ENCODE measurements around the gene SETD3.

Gene SETD3

DNA sequence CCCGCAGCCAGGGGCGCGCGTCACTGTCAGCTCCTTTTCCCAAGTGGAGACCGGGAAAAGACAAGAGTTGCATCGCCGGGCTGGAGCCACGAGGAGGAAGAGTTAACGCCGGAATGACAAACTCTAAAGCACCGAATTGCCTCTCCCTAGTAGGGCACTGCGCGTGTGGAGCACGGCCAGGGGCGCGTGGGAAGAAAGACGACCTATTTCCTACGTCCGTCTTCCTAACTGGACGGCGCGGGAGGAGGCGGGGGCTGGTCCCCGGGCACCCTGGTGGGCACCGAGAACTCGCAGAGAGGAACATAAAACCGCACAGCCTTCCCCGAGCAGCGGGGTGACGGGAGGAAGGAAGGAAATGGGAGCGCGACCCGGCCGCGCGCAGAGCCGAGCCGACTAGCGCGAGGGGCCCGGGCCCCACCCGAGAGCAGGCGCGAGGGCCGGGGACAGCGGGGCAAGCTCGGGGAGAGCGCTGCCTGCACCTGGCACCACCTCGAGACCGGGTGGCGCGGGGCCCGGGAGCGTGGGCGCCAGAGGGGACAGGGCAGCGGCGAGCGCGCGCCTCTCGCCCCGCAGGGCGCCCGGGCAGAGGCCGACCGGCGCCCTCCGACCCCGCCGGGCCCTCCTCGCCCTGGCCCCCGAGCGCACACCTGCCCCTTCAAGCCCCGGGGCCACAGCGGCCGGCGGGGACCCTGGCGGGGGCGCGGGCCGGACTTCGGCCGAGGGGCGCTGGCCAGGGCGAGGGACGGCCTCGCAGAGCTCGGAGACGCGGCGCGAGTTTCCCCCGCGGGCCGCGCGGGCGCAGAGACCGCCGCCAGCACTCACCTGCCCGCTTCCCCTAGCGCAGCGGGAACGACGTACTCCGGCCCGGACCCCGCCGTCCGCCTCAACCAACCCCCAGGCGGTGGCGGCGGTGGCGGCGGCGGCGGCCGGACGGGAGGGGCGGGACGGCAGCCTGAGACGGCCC lies at the start of gene SETD3:
Gene SETD3 (minus strand): TSS at position 954 of the 964 bp plus-strand sequence. CDS start 15,054 bp downstream, outside the sequence.
- DNase-seq = peak in 38 of 56 donors; percentile 6 to 59 (median 26)

- DNase-seq = no peak
Measured at GRCh38 chr14:99529899-99530298, 49.2 kb upstream of the SETD3 start.

DNA sequence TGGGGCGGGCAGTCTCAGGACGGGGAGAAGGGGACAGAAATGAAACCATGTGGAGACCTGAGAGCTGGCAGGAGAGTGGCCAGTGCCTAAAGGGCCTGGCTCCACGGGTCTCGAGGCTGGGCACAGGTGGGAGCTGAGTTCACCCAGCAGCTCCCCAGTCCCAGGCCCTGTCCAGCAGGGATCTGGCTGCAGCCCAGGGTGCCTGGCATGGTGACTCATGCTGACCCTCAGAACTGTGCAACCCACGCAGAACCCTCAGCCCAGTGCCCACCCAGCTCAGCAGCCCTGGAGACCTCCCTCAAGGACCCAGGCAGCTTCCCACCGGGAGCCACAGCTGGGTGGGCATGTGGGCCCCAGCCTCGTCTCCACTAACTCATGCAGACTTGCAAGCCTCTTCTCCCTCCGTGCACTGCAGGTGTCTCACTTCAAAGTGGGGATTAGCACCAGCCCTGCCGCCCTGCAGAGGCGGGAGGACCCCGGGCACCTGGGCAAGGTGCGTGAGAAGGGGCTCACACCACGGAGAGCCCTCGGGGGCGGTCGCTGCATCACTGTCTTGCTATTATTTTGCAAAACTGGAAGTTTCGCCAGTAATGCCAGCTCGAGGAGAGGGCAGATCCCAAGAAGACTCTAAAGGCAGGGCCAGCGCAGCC lies 46.9 kb upstream of the SETD3 start:
- no peak for DNase-seq

- no peak for DNase-seq
Measured at GRCh38 chr14:99527026-99527425, 46.4 kb upstream of the SETD3 start.

DNA sequence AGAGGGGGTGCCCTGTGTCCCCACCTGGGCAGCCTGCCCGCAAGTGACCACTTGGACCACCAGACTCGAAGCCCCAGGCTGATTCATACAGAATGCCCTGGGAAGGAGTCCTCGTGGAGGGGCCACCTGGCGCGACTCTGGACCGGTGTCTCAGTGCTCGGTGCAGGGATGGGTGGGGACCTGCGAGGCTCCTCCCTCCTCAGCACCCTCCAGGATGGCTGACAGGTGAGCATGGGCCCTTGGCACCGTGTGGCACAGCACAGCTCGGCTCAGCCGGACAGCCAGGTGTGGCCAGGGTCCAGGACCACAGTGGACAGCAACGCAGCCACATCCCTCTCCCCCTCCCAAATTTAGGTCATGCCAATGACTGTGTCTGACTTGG lies 45.0 kb upstream of the SETD3 start:
- no peak for DNase-seq

DNA sequence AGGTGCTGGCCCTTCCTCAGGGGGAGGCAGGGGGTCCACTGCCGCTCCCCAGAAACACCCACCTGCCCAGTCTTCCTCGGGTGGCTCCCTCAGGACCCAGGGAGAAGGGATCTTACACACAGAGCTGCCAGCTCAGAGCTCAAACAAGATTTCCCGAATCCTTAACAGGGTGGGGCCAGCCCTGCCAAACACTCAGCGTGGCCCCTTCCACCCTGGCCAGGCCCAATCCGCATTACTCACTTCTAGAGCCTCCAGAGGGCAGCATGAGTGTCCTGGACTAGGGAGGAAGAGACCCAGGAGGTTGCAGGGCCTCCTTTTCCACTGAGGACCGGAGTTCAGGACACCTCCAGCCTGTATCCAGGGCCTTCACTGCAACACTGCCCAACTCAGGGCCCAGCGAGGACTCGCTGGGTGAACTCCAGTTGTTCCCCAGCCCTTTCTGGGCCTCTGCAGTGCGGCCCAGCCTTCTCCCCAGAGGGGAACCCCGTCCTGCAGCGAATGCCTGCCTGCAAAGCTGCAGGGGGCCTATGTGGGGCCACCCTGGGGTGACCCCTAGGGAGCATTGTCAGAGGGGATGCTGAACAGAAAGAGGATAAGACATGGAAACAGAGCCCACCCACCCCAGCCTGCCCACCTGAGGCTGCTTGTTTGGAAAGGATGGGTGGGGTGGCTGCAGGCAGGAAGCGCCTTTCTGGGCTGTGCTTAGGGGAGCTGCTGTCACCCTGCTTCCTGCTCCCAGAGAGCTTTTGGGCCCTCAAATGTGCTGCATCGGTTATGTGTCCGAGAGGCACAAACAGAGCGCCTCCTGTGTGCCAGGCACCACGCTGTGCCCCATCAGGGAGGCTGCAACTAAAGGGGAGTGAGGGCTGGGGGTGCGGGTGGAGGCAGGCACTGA lies 44.4 kb upstream of the SETD3 start:
- peak in 1 of 56 donors; percentile 42 for DNase-seq

- no peak for DNase-seq
Measured at GRCh38 chr14:99524091-99524661, 43.5 kb upstream of the SETD3 start.

DNA sequence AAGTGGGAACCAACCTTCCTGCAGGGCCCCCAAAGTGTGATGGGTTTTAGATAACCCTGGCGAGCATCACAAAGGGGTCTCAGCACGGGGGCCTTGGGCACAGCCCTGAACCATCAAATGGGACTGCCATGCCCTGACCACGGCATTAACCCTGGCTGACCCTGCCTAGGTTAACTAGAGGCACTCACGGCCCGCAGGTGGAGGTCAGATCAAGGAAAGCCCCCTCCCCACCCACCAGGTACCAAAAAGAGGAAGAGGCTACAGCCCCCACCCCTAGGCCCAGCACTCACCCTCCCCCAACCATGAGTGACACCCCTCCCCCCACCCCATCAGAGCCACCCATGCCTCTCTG lies 43.0 kb upstream of the SETD3 start:
- no peak for DNase-seq

DNA sequence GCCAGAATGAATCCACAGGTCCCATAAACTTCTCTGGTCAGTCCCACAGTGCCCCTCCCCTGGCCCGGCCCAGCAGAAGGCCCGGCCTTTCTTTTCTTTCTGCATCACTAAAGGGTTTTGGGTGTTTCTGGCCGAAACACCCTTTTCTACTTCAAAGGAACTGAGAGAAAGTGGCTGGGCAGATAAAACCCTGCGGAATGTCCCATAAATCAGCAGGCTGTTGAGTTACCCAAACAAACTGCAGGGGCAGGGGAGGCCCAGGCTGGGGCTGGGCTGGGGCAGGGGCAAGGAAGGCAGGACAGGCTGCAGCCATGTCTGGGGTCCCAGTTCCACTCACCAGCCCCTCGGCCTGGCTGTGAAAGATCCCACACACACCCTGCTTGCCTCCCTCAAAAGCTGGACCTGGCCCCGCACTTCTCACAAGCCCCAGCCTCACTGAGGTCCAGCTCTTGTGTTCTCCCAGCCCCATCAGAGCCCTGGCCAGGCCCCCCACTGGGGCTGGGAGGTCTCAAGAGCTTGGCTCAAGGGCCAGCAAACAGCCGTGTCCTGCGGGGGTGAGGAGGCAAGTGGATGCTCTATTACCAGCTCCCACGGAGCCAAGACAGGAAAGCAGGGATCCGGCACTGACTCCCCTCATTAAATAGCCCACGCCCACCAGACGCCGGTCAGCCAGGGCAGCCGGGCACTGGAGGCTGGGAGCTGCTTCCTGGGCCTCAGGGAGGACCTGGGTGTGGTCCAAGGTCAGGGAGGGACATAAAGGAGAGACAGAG lies 42.5 kb upstream of the SETD3 start:
- DNase-seq = no peak

DNA sequence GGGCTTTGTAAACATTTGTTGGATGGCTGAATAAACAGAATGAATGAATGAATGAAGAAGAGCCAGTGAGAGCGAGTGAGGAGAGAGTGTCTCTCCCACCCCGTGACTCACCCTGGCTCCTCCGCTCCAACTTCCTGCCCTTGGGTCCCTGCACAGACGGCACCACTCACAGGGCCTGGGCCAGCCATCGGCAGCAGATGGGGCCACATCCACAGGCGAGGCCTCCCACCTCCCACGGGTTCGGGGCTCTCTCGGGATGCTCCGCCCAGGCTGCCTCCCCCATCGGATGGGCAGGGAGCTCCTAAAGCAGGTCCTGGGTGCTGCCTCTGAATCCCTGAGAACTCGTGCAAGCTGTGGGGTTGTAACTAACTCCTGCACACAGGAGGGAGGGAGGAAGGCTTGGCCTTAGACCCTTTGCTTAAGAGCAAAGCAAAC lies 41.8 kb upstream of the SETD3 start:
- DNase-seq = no peak

GRCh38 chr14:99522025-99522401 lies 41.4 kb upstream of the SETD3 start:
- no peak for DNase-seq

DNA sequence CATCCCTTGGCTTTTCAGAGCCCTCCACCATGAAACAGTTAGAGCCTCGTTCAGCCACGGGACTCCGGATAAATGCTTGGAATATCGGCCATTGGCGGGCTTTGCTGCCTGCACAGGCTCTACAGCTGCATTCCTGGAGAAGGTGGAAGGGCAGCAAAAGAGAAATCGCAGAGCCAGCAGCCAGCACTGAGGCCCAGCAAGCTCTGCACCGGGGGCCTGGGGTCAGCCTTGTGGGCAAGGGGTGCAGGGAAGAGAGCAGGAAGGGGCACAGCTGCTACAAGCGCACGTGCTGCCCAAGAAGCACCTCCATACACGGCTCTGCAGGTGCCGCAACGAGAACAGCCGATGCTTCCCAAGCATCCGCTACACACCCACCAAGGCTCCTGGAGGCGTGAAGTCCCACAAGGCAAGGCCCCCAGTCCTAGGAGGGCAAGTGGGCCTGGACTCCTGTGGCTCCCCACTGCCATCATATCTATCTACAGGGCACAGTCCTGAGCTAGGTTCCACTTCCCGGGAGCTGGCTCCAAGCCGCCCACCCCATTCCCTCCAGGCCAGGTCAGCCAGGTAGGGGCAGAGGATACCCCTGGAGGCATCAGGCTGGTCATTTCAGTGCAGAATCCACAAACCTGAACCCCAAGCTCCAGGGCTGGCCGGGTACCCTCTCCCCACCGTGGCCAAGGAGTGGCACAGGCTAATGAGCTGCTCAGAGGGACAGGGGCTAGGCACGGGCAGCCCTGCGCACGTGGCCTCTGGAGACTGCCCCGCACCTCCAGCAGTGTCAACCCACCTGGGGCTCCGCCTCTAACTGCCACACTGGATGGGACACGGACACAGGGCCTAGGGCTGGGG lies 40.7 kb upstream of the SETD3 start:
- no peak for DNase-seq

GRCh38 chr14:99520571-99521081 lies 40.0 kb upstream of the SETD3 start:
- no peak for DNase-seq

GRCh38 chr14:99519931-99520421 lies 39.3 kb upstream of the SETD3 start:
- no peak for DNase-seq

DNA sequence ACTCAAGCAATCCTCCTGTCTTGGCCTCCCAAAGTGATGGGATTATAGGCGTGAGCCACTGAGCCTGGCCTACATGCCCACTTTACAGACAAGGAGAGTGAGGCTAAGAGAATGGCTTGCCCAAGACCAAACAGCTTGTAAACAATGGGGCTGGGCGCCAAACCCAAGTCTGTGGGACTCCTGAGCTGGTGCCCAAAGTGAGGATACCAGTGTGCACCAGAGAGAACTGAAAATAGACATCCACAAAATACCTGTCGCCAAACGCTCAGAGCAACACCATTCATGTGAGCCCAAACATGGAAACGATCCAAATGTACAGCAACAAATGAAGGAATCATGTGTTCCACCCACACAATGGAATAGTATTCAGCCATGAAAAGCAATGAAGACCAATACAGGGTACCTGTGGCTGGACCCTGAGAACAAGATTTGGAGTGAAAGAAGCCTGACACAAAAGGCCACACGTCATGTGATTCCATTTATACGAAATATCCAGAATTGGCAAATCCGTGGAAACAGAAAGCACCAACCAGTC lies 38.8 kb upstream of the SETD3 start:
- DNase-seq = no peak

GRCh38 chr14:99518441-99519346 lies 38.0 kb upstream of the SETD3 start:
- DNase-seq = peak in 45 of 56 donors; percentile 11 to 85 (median 41)

DNA sequence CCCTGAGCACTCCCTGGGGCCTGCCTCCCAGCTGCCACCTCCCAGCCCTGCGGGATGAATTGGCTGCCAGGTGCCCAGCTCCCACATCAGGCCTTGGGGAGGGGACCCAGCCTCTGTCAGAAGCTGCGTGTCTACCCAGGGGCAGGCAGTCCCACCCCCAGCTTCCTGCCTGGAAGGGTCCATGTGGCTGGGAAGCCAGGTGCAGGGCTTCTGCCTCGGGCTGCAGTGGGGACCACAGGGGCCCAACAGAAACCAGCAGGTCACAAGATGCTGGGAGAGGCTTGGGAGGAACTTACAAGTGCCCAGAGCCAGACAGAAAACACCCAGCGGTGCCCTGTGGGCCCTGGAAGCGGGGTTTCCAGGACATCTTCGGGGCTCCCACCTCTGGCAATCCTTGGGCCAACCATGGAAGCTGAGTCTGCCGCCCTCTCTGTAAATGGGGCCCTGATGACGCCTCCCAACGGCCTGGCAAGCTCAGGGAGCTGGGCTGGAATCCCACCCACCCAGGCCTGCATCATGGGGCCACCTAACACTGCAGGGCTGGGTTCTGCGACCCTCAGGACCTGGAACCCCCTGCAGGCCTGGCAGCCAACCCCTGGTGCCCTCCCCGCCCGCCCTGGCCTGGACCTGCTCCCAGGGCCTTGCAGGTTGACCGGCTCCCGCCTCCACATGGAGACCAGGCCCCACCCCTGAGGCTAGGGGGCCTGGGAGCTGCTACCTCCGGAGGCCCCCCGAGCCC lies 37.2 kb upstream of the SETD3 start:
- DNase-seq = no peak
